Loucy (cell line): ENCODE data around the gene MMRN1.

Source experiments
- CTCF ChIP-seq: fragments of 200-600 bp; sonication (generic); conservative IDR thresholded peaks from 2 replicates; pipeline ENCODE4 v1.5.1; 2014; ENCODE audit warnings: mild to moderate bottlenecking, antibody characterized with exemption, low read length
- EZH2phosphoT487 ChIP-seq: fragments of 200-600 bp; IDR thresholded peaks from 2 replicates; pipeline ENCODE4 v1.6.1; 2018; ENCODE audit warnings: antibody characterized with exemption, mild to moderate bottlenecking, moderate library complexity, borderline replicate concordance

GRCh38 chr4:89915937-89916336 lies 21.3 kb downstream of the MMRN1 start:
- no peak for TF ChIP-seq CTCF
- TF ChIP-seq EZH2phosphoT487: no peak
